Kidney glomerular epithelial cell (primary cell): Measurements from ENCODE around the gene GLIPR1L2.
"Not testable (repeated sequence)": the region's sequence is repeated elsewhere in the genome, so short reads cannot be mapped to it uniquely, and the experiment has no call there.

ENCODE experiments used
- DNase-seq: peaks from one replicate; lab custom pipeline; 2025; lab: John Stamatoyannopoulos, UW

The GLIPR1L2 gene

DNA sequence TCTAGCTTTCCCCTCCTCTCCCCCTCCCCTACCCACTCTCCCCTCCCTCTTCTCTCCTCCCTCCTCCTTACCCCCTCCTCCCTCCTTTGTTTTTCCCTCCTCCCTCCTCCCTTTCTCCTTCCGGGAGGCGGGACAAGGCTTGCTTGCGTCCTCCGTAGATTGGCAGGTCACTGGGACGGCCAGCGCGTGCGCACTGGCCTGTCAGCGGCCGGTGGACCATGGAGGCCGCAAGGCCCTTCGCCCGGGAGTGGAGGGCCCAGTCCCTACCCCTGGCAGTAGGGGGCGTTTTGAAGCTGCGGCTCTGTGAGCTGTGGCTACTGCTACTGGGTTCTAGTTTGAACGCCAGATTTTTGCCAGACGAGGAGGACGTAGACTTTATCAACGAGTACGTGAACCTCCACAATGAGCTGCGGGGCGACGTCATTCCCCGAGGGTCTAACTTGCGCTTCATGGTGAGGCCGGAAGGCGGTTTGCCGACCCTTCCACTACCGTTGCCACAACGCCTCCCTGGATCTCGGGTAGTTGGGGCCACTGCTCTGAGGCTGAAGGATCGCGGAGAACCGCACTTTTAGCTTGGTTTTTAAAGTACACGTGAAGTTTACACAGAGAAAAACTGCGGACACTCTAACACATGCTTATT is at the start of gene GLIPR1L2:
GLIPR1L2 (plus strand) TSS at position 191 of the 640 bp plus-strand sequence; CDS start at position 219, 28 bp downstream.
- DNase-seq: peak; percentile 95

DNA sequence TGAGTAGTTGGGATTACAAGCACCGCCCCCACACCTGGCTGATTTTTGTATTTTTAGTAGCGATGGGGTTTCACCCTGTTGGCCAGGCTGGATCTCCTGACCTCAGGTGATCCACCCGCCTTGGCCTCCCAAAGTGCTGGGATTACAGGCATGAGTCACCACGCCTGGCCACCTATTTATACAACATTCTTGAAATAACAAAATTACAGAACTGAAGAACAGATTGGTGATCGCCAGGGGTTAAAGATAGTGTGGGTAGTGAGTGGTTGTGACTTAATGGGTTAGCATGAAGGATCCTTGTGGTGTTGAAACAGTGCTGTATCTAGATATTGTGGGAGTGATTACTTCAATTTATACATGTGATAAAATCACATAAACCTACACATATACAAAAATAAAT is 49.0 kb upstream of the GLIPR1L2 start:
- DNase-seq: no peak

DNA sequence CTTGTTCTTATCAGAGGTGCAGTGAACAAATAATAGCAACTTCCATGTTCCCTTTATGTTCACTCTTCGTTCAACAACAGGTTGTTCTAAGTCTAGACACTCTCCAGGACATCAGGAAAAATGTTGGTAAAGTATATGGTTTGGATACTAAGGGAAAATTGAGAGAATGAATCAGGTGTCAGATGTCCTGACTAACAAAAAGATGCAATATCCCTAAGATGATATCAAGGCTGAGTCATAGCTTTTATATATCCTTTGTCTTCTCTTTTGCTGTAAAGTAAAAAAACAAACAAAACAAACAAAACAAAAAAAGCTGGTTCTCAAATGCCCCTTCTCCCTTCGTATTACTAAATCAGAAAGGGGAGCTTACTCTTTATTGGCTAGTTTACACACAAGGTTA is 45.4 kb upstream of the GLIPR1L2 start:
- no peak for DNase-seq

DNA sequence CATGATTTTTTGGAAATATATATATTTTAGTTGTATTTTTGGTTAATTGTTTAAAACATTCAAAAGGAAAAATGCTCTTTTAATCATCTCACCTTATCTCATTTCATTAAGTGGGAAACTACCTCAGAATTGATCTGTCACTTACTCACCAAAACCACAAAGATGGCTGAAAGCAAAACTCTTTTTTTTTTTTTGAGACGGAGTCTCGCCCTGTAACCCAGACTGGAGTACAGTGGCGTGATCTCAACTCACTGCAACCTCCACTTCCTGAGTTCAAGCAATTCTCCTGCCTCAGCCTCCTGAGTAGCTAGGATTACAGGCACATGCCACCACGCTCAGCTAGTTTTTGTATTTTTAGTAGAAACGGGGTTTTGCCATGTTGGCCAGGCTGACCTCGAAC is 44.7 kb upstream of the GLIPR1L2 start:
- DNase-seq: not testable (repeated sequence)

DNA sequence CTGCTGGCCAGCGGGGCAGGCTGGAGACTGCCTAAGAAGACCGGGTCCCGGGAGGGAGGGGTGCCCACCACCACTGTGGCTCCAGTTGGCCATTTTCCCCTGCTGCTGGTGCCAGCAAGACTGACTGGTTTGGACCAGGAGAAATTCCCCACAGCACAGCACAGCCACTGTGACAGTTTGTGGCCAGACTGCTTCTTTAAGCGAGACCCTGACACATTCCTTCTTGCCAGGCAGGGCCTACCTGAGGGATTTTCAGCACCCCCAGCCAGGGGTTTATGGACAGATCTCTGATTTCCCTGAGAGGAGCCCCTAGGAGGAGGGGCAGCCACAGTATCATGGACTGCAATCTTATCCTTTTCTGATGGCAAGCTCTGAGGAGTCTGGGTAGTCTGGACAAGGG is 40.9 kb upstream of the GLIPR1L2 start:
- no peak for DNase-seq

DNA sequence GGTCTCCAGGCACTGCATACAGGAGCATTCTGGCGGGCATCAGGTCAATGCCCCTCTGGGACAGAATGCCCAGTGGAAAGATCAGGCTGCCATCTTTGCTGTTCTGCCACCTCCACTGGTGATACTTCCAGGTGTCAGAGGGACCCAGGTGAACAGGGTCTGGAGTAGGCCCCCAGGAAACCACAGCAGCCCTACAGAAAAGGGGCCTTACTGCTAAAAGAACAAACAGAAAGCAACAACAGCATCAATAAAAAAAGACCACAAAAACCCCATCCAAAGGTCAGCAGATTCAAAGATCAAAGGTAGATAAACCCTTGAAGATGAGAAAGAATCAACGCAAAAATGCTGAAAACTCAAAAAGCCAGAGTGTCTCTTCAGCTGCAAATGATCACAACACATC is 40.5 kb upstream of the GLIPR1L2 start:
- DNase-seq: no peak

DNA sequence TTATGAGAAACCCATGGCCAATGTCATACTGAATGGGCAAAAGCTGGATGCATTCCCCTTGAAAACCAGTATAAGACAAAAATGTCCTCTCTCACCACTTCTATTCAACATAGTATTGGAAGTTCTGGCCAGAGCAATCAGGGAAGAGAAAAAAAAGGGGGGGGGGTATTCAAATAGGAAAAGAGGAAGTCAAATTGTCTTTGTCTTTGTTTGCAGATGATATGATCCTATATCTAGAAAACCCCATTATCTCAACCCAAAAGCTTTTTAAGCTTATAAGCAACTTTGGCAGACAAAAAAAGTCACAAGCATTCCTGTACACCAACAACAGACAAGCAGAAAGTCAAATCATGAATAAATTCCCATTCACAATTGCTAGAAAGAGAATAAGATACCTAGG is 36.9 kb upstream of the GLIPR1L2 start:
- DNase-seq: no peak

DNA sequence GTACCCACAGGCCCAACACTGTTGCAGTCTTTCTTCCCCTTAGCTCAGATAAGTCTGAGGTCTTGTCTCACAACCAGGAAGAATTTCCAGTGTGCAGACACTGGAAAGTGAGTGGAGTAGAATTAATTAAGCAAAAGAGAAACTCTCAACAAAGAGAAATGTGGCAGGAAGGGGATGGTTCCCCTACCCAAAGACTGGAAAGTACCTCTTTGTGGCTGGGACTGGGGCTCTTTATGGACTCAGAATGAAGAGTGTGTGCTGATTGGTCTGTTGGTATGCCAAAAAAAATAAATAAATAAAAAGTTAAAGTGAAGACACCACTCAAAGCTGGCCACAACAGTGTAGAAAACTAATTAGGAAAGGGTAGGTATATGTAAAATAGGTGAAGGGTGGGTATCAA is 30.0 kb upstream of the GLIPR1L2 start:
- no peak for DNase-seq

DNA sequence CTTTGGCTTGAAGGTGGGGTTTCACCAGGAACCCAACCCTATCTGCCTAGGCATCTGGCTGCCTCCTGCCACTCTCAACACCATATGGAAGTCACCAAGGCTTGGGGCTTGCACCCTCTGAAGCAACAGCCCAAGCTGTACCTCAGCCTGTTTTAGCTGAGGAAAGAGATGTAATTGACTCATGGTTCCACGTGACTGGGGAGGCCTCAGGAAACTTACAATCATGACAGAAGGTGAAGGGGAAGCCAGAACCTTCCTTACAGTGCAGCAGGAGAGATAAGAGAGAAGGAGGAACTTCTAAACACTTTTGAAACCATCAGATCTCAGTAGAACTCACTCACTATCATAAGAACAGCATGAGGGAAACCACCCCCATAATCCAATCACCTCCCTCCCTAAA is 29.5 kb upstream of the GLIPR1L2 start:
- DNase-seq: no peak

DNA sequence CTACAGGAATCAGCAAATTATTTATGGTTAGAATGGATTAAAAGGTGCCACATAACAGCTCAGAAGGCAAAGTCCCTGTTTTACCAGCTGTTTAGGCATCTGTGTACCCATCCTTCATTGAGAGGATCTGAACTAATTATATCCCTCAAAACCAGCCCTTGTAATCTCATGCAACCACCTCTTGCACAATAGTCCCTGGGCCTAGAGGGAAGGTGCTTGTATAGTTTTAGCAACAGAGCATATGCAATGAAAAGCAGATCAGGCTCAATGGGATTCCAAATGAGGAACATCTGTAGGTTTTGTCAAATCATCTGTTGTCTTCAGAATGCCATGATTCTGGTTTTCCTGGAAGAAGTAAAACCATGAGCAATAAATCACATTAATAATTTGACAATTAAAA is 26.0 kb upstream of the GLIPR1L2 start:
- no peak for DNase-seq

DNA sequence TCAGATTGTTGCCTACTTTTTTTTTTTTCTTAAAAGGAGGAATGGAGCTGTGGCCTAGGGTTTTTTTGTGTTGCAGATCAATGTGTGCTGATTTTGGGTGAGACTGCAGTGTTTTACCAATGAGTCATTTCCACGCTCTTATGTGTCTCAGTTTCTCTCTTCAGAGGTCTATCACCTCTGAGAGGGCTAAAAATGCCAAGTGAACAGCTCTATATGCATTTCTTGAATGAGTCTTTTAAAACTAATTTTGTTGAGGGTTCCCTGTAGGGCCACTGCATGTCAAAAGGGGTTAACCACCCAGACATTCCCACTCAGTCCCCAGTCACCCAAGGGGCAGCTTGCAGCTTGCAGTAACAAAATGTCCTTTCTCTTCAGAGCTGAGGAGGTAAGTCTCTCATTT is 24.3 kb upstream of the GLIPR1L2 start:
- no peak for DNase-seq

DNA sequence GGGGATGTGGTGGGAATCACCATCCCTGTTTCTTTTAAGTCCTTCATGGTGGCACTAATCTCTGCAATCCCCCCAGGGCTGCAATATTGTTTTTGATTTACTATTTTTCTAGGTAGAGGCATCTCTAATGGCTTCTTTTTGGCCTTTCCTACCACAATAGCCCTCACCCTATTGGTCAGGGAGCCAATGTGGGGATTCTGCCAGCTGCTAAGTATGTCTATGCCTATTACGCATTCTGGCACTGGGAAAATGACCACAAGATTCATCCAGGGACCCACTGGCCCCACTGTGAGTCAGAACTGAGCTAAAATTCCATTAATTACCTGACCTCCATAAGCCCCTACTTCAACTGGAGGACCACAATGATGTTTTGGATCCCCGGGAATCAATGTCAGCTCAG is 15.9 kb upstream of the GLIPR1L2 start:
- DNase-seq: no peak

DNA sequence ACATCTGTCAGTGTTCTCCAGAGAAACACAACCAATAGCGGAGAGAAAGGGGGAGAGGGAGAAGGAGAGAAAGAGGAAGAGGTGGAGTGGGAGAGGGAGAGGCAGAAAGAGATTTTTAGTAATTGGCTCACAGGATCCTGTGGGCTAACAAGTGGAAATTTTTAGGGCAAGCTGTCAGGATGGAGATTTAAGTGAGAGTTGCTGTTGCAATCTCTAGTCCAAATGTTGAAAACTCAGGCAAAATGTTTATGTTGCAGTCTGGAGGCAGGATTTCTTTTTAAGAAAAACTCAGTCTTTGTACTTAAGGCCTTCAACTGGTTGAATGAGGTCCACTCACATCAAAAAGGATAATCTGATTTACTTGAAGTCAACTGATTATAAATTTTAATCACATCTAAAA is 12.5 kb upstream of the GLIPR1L2 start:
- DNase-seq: no peak

DNA sequence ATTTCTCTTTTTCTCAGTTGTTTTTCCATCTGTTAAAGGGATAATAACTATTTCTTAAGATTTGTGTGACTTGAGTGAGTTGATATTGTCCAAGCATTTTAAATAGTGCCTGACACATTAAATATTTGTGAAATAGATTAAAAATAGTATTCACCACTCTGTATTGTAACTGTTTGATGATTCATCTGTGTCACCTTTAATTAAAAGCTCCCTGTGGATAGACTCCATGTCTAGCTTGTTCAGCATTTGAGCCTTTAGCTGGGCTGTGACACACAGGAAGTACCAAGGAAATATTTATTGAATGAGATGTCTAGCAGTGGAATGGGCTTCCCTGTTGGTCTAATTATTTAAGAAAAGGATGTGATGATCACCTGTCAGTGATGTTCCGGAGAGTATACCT is 1.8 kb upstream of the GLIPR1L2 start:
- peak; percentile 22 for DNase-seq

DNA sequence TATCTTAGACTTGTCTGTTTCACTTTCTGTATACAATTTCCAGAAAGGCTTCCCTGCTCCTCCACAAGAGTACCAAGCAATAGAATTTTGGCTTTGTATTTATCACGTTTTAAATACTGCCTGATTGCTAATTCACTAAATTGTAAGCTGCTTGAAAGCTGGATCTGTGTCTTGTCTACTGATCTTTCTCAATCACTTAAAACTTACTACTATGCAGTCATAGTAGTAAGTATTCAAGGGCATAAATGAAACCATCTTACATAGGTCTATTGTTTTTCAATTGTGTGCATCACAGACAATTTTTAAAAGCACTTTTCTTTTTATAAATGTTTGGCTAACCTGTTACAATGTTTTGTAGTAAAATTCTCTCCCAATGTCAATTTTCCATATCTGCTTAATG is 1.2 kb upstream of the GLIPR1L2 start:
- DNase-seq: no peak

DNA sequence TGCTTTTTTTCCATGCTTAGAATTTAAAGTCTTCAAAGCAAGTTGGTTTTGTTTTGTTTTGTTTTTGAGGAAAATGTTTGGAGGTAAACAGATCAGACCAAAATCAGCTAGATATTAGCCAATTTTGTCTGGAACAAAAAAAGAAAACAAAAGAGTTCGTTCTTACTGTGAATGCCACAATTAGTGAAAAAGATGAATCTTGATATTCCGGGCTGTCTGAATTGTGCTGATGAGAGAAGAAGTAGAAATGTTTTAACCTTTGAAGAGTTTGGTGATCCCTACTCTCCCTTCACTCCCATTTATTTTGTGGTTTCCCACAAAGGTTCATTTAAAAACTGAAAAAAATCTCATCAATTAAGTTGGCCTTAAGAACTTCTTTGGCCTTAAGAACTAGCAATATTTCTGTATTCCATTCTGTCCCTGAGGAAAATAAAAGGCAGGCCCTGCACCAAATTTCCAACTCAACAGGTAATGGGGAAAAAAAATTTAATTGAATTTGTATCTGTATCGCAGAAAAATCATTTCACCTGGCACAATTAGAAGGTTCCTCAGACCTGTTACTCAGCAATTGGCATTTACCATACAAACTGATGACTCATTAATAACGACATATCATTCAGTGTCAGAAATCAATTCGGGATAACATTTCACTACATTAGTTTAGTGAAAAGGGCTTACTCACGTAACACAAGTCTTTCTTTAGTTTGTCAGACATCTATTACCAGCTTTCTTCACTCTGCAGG is 562 bp upstream of the GLIPR1L2 start:
- DNase-seq: no peak

DNA sequence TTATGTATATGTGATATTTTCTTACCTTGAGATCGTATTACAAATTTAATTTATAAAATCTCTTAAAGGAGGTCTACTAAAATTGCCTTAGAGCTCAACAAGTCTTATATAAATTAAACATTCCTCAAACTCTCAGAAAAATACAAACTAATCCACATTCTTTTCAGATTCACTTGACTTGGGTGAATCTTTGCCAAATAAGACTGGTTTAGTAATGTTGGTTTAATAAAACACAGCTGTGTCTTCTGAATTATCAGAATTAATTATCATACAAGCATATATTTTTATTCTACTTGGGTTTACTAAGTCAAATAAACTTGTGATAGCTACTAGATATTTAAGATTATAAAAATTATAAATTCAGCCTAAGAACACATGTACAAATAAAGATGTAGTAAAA is 13.3 kb downstream of the GLIPR1L2 start:
- DNase-seq: no peak

DNA sequence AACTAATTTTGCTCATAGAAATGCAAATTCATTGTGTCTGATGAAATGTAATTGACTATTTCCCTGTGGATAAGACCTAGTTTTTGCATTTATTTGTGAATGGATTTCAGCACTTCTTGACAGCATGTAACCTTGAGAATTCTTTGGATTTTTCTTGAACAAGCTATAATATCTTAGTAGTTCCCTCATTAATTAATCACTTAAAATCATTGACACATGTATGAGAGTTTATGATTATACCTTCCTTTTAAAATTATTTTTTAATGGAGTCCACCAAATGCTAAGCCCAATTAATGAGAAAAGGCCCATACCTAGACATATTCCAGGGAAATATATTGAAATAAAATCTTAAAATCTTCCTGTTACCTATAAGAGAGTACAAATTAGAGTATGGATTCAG is 16.8 kb downstream of the GLIPR1L2 start:
- no peak for DNase-seq

DNA sequence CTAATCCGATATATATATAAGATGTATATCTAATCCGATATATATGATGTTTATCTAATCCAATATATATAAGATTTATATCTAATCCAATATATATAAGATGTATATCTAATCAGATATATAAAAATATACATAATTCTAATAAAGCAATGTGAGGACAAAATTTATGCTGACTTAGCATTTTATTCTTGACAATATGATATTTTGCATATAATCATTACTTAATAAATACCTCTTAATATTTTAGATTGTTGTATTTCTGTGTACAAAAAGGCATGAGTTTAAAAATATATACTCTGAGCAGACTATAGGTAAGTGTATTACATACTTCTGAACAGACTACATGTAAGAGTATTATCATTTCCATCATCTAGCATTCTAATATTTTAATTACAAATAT is 18.9 kb downstream of the GLIPR1L2 start:
- no peak for DNase-seq

DNA sequence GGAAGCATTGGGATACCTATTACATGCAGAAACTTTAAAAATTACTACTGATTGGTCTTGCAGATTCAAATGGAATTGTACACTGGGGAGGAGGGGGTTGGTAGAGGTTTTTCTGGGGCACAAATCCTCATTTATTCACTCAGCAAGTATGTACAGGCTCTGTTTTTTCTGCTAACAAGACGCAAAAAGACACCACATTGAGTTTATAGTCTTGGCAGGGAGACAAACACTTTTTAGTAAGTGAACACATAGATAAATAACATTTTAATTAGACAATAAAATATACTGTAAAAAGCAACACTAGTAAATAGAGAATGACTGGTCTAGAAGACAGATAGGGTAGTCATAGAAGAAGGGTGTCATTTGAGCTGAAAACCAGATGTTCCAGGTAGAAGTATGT is 23.8 kb downstream of the GLIPR1L2 start:
- no peak for DNase-seq

DNA sequence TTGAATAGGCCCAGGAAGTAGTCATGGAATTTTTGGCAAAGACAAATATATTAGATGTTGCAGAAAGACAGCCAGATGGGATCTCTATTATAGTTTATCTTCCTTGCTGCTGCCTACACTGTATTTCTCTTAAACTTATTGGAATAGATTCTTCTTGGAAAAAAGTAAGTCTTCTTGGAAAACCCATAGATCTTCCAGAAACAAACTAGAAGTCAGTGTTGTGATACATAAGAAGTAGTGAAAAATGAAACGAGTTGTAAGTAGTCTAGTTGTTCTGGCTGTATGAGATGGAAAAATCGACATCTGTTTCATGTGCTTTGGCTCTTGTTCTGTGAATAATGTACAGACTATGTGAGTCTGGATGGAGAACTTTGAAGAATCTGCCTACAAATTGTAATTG is 29.0 kb downstream of the GLIPR1L2 start:
- no peak for DNase-seq

DNA sequence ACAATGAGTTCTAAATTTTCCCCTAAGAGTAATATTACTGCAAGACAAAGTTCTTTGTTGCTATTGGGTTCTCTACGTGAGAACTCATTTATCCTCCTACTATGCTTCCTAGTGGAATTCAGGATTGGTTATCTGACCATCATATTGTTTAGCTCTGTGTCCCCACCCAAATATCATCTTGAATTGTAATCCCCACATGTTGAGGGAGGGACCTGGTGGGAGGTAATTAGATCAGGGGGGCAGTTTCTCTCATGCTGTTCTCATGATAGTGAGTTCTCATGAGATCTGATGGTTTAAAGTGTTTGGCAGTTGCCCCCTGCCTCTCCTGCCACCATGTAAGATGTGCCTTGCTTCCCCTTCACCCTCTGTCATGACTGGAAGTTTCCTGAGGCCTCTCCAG is 36.6 kb downstream of the GLIPR1L2 start:
- DNase-seq: no peak

DNA sequence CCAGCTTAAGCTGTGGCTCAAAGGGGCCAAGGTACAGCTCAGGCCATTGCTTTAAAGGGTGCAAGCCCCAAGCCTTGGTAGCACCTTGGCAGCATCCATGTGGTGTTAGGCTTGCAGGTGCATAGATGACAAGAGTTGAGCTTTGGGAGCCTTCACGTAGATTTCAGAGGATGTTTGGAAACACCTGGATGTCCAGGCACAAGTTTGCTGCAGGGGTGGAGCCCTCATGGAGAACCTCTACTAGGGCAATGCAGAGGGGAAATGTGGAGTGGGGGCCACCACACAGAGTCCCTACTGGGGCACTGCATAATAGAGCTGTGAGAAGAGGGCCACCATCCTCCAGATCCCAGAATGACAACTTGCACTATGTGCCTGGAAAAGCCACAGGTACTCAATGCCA is 37.9 kb downstream of the GLIPR1L2 start:
- DNase-seq: no peak

DNA sequence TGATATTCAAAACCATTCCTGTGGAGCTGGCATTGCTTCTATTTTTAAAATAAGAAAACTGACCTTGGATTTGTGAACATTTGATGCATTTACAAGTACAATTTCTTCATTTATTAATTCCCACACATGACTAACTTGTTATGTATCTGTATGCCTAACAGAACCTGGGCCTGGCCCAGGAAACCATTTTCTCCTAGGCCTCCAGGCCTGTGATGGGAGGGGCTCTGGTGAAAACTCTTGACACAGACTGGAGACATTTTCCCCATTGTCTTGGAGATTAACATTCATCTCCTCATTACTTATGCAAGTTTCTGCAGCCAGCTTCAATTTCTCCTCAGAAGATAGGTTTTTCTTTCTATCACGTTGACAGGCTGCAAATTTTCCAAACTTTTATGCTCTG is 42.0 kb downstream of the GLIPR1L2 start:
- no peak for DNase-seq
